ENCODE measurements around the gene TRPM1. TPM values are rescaled to one million over a fixed set of nuclear protein-coding genes. Genes with fewer than 3 reads are reported as not detected.
A peak's percentile ranks its signal among the peaks of the same experiment; 100 is the strongest.

TRPM1 gene
- polyA plus RNA-seq, 2 of the 4 experiments (the other 2 are of a cell fraction): not detected

DNA sequence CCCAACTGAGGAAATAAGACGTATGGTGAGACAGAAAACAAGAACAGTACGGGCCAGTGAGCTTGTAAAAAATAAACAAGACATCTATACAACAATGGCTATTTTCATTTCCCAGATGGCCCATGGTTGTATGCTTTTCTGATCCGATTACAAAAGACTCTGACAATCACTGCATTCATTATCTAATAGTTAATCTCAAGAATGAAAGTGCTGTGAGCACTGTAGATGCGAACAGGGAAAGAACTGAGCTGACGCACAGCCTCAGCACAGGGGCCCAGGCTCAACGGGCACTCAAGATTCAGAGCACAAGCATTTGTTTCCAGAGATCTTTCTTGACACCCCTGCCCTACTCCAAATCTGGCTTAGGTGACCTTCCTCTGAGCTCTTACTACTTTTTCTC, 117.0 kb downstream of the TRPM1 start:
- TF ChIP-seq MAFK (IDR thresholded peaks at IDR 0.05; ENCODE audit: partially characterized antibody) (no peak), CHD4 (IDR thresholded peaks at IDR 0.05; ENCODE audit: borderline replicate concordance) (no peak), TFCP2L1 (CRISPR knock-in tag; IDR thresholded peaks at IDR 0.05) (no peak), ZC3H11A (IDR thresholded peaks at IDR 0.05) (no peak), CBX2 (IDR thresholded peaks at IDR 0.05; ENCODE audit: borderline replicate concordance, low read depth) (no peak), RFX5 (IDR thresholded peaks at IDR 0.05) (no peak)
- no peak overlapping the region for H3K4me2 ChIP-seq
- FAIRE-seq (no peak), ATAC-seq (no peak; a peak in 1 of 6 replicates), DNase-seq (ENCODE audit: low read depth in 1 of 2, low spot score in 1 of 2) (no peak)
- no peak overlapping the region for H3K27ac ChIP-seq
- ChIA-PET POLR2A (no interaction called here), CTCF (interaction anchor here (1.0 to 2.3 kb wide), 6 partner anchors 11 to 324 kb away, joined by 3 to 5 read pairs (median 4); no protein-coding TSS in a partner anchor)
- H3K4me1 ChIP-seq: peaks cover 20% of the 10 kb centered on the region
- H3K9me3 ChIP-seq: no peaks in the 10 kb centered on the region
- 86% methylated on average over 6 of the region's 6 CpGs for WGBS (ENCODE audit: missing lambda C conversion rate)
- no peak overlapping the region for H3K4me3 ChIP-seq

DNA sequence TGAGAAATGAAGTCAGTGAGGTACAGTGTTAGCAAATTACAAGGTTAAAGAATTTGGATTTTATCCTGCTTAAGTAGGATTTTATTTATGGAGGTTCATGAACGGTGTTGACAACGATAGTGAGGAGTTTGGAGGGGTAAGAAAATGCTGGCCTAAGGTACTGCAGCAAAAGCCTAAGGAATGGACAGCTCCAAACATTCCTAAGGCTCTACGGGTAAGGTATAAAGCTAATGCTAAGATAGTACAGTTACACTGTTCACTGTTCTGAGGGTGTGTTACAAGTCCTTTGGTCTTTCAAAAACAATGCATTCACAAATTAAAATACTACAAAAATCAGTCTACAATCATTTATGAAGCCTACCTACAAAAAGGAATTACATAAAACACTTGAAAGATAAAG, 117.4 kb downstream of the TRPM1 start:
- Histone ChIP-seq H3K4me1 (peaks cover 16% of the 10 kb centered on the region), H3K4me3 (no peak overlapping the region), H3K27ac (no peak overlapping the region), H3K4me2 (no peak overlapping the region), H3K9me3 (no peaks in the 10 kb centered on the region)
- POLR2A ChIA-PET: no interaction called here
- no peak for FAIRE-seq
- TF ChIP-seq FOXS1 (CRISPR knock-in tag; IDR thresholded peaks at IDR 0.05) (no peak), ZSCAN20 (CRISPR knock-in tag; IDR thresholded peaks at IDR 0.05) (no peak), HOXA7 (CRISPR knock-in tag; IDR thresholded peaks at IDR 0.05) (no peak), CEBPB (IDR thresholded peaks at IDR 0.05) (no peak), RAD21 (conservative IDR thresholded peaks at IDR 0.05 in 1 of 2, IDR thresholded peaks at IDR 0.05 in 1 of 2) (no peak), HES2 (IDR thresholded peaks at IDR 0.05) (no peak), RNF2 (IDR thresholded peaks at IDR 0.05; ENCODE audit: borderline replicate concordance, low read depth) (no peak), POLR2AphosphoS2 (conservative IDR thresholded peaks at IDR 0.05; ENCODE audit: low read length) (no peak), HEYL (CRISPR knock-in tag; IDR thresholded peaks at IDR 0.05) (no peak), NPAS2 (CRISPR knock-in tag; IDR thresholded peaks at IDR 0.05; ENCODE audit: borderline replicate concordance) (no peak), CBX8 (IDR thresholded peaks at IDR 0.05) (no peak), ZC3H11A (IDR thresholded peaks at IDR 0.05) (no peak), EP300 (IDR thresholded peaks at IDR 0.05) (no peak), PBX3 (IDR thresholded peaks at IDR 0.05) (no peak), CBX2 (IDR thresholded peaks at IDR 0.05; ENCODE audit: borderline replicate concordance, low read depth) (no peak)
- 88% methylated on average over 3 of the region's 3 CpGs for WGBS (ENCODE audit: missing lambda C conversion rate)
- no peak for ATAC-seq
- no peak for DNase-seq (ENCODE audit: low read depth in 1 of 2, low spot score in 1 of 2)
- CTCF ChIA-PET: interaction anchor here (1.1 to 2.3 kb wide), 3 partner anchors 17 to 145 kb away, joined by 3 to 5 read pairs (median 4); no protein-coding TSS in a partner anchor

DNA sequence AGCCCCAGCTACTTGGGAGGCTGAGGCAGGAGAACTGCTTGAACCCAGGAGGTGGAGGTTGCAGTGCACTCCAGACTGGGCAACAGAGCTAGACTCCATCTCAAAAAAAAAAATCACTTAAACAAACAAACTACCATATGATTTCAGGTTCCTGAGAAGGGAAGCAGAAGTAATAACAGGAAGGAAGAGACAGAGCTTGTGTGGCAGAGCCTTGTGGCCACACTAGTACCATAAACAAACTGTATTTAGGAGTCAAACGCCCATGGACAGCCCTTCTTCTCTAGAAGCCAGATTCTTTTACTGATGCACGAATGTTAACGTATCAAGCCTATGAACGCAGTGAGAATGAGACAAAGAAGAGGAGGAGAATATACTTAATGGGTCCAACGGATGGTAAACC, 122.1 kb downstream of the TRPM1 start:
- POLR2A ChIA-PET: no interaction called here

More for the DNA sequence above, 122.1 kb downstream of the TRPM1 start:
- WGBS (ENCODE audit: missing lambda C conversion rate): 96% methylated on average over 5 of the region's 5 CpGs
- peak; percentile 70 for FAIRE-seq
- no peak for ATAC-seq
- H3K9me3 ChIP-seq: no peaks in the 10 kb centered on the region
- TF ChIP-seq, protein P1, sequence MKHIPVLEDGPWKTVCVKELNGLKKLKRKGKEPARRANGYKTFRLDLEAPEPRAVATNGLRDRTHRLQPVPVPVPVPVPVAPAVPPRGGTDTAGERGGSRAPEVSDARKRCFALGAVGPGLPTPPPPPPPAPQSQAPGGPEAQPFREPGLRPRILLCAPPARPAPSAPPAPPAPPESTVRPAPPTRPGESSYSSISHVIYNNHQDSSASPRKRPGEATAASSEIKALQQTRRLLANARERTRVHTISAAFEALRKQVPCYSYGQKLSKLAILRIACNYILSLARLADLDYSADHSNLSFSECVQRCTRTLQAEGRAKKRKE (CRISPR knock-in tag; IDR thresholded peaks at IDR 0.05; ENCODE audit: low read depth): no peak
- TF ChIP-seq RNF2 (IDR thresholded peaks at IDR 0.05; ENCODE audit: borderline replicate concordance, low read depth) (no peak), NFE2L2 (conservative IDR thresholded peaks at IDR 0.05; ENCODE audit: low read length) (no peak), HOXB13 (CRISPR knock-in tag; IDR thresholded peaks at IDR 0.05; ENCODE audit: low read depth) (no peak), POLR2AphosphoS2 (conservative IDR thresholded peaks at IDR 0.05; ENCODE audit: low read length) (no peak), HEYL (CRISPR knock-in tag; IDR thresholded peaks at IDR 0.05) (no peak), CTCF (IDR thresholded peaks at IDR 0.05) (no peak), NR3C1 (IDR thresholded peaks at IDR 0.05) (no peak), EHMT2 (IDR thresholded peaks at IDR 0.05; ENCODE audit: low read depth) (no peak)
- TF ChIP-seq, protein P2, sequence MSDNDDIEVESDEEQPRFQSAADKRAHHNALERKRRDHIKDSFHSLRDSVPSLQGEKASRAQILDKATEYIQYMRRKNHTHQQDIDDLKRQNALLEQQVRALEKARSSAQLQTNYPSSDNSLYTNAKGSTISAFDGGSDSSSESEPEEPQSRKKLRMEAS (IDR thresholded peaks at IDR 0.05): no peak
- TF ChIP-seq, protein P3, sequence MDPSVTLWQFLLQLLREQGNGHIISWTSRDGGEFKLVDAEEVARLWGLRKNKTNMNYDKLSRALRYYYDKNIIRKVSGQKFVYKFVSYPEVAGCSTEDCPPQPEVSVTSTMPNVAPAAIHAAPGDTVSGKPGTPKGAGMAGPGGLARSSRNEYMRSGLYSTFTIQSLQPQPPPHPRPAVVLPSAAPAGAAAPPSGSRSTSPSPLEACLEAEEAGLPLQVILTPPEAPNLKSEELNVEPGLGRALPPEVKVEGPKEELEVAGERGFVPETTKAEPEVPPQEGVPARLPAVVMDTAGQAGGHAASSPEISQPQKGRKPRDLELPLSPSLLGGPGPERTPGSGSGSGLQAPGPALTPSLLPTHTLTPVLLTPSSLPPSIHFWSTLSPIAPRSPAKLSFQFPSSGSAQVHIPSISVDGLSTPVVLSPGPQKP (IDR thresholded peaks at IDR 0.05; ENCODE audit: low read depth, low read length): no peak
- TF ChIP-seq, protein P4, sequence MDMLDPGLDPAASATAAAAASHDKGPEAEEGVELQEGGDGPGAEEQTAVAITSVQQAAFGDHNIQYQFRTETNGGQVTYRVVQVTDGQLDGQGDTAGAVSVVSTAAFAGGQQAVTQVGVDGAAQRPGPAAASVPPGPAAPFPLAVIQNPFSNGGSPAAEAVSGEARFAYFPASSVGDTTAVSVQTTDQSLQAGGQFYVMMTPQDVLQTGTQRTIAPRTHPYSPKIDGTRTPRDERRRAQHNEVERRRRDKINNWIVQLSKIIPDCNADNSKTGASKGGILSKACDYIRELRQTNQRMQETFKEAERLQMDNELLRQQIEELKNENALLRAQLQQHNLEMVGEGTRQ (IDR thresholded peaks at IDR 0.05): no peak
- H3K4me1 ChIP-seq: no peaks in the 10 kb centered on the region
- H3K4me3 ChIP-seq: no peak overlapping the region
- DNase-seq (ENCODE audit: low read depth in 1 of 2, low spot score in 1 of 2): no peak
- CTCF ChIA-PET: interaction anchor here (0.6 to 2.0 kb wide), 2 partner anchors 29 to 150 kb away, joined by 3 to 6 read pairs; no protein-coding TSS in a partner anchor
- H3K4me2 ChIP-seq: no peak overlapping the region
- no peak overlapping the region for H3K27ac ChIP-seq
